ENCODE measurements around the gene VKORC1L1. TPM values are rescaled to one million over a fixed set of nuclear protein-coding genes. Genes with fewer than 3 reads are reported as not detected.

Gene VKORC1L1
- total and polyA plus RNA-seq, 4 donors, result 9.8 to 14.6 (median 11.7) TPM

DNA sequence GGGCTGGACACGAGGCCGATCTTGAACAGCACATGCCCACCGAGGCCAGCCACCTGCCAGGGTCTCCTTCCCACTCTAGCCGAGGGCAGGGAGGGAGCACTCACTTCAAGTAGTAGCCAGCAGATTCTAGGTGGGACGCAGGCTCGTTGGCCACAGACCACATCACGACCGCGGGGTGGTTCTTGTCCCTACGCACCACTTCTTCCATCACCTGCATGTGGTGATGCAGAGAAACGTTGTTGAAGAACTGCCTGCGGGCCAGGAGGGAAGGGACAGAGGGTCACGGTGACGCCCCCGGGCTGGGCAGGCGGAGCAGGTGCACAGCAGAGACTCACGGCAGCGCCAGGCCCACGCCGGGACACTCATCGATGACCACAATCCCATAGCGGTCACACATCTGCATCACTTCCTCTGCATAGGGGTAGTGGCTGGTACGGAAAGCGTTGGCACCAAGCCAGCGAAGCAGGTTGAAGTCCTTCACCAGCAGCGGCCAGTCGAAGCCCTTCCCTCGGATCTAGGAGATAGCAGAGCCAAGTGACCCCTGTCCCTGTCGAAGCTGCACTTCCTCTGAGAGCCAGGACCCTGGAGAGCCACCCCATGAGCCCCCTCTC, 101.4 kb downstream of the VKORC1L1 start:
- Histone ChIP-seq H3K36me3 (ENCODE audit: control insufficient read depth in 4 of 4, insufficient read depth in 3 of 4, low read depth in 1 of 4, low read length in 3 of 4) (peaks cover 12 to 70% (median 40%) of the 10 kb centered on the region in 4 donors), H3K4me3 (ENCODE audit: low read depth in 1 of 3, low read length in 3 of 3) (no peak overlapping the region), H3K9me3 (ENCODE audit: control insufficient read depth in 4 of 4, low read length in 3 of 4) (no peaks in the 10 kb centered on the region), H3K27ac (ENCODE audit: low read depth in 1 of 2, low read length in 2 of 2) (no peak overlapping the region), H3K4me1 (ENCODE audit: control insufficient read depth in 4 of 4, insufficient read depth in 4 of 4, low read length in 3 of 4) (peaks cover 0 to 4% (median 0%) of the 10 kb centered on the region in 4 donors), H3K27me3 (ENCODE audit: control insufficient read depth in 4 of 4, insufficient read depth in 4 of 4, low read length in 3 of 4) (no peaks in the 10 kb centered on the region), H3K9ac (ENCODE audit: low read depth in 1 of 2, low read length in 2 of 2) (no peak overlapping the region)
- TF ChIP-seq YY1 (IDR thresholded peaks at IDR 0.05), result no peak
- TF ChIP-seq, protein P1, sequence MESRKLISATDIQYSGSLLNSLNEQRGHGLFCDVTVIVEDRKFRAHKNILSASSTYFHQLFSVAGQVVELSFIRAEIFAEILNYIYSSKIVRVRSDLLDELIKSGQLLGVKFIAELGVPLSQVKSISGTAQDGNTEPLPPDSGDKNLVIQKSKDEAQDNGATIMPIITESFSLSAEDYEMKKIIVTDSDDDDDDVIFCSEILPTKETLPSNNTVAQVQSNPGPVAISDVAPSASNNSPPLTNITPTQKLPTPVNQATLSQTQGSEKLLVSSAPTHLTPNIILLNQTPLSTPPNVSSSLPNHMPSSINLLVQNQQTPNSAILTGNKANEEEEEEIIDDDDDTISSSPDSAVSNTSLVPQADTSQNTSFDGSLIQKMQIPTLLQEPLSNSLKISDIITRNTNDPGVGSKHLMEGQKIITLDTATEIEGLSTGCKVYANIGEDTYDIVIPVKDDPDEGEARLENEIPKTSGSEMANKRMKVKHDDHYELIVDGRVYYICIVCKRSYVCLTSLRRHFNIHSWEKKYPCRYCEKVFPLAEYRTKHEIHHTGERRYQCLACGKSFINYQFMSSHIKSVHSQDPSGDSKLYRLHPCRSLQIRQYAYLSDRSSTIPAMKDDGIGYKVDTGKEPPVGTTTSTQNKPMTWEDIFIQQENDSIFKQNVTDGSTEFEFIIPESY (IDR thresholded peaks at IDR 0.05), result no peak
- TF ChIP-seq HNF4A (conservative IDR thresholded peaks at IDR 0.05), result no peak
- TF ChIP-seq TAF1 (conservative IDR thresholded peaks at IDR 0.05), result no peak
- TF ChIP-seq RAD21 (IDR thresholded peaks at IDR 0.05), result no peak
- TF ChIP-seq GABPA (IDR thresholded peaks at IDR 0.05 in 1 of 2, conservative IDR thresholded peaks at IDR 0.05 in 1 of 2), result no peak
- TF ChIP-seq RXRA (IDR thresholded peaks at IDR 0.05), result no peak
- TF ChIP-seq NR2F2 (IDR thresholded peaks at IDR 0.05), result no peak
- TF ChIP-seq, protein P2, sequence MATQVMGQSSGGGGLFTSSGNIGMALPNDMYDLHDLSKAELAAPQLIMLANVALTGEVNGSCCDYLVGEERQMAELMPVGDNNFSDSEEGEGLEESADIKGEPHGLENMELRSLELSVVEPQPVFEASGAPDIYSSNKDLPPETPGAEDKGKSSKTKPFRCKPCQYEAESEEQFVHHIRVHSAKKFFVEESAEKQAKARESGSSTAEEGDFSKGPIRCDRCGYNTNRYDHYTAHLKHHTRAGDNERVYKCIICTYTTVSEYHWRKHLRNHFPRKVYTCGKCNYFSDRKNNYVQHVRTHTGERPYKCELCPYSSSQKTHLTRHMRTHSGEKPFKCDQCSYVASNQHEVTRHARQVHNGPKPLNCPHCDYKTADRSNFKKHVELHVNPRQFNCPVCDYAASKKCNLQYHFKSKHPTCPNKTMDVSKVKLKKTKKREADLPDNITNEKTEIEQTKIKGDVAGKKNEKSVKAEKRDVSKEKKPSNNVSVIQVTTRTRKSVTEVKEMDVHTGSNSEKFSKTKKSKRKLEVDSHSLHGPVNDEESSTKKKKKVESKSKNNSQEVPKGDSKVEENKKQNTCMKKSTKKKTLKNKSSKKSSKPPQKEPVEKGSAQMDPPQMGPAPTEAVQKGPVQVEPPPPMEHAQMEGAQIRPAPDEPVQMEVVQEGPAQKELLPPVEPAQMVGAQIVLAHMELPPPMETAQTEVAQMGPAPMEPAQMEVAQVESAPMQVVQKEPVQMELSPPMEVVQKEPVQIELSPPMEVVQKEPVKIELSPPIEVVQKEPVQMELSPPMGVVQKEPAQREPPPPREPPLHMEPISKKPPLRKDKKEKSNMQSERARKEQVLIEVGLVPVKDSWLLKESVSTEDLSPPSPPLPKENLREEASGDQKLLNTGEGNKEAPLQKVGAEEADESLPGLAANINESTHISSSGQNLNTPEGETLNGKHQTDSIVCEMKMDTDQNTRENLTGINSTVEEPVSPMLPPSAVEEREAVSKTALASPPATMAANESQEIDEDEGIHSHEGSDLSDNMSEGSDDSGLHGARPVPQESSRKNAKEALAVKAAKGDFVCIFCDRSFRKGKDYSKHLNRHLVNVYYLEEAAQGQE (IDR thresholded peaks at IDR 0.05), result no peak
- TF ChIP-seq, protein P3, sequence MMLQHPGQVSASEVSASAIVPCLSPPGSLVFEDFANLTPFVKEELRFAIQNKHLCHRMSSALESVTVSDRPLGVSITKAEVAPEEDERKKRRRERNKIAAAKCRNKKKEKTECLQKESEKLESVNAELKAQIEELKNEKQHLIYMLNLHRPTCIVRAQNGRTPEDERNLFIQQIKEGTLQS (IDR thresholded peaks at IDR 0.05), result no peak
- TF ChIP-seq SP1 (IDR thresholded peaks at IDR 0.05), result no peak
- no peak for TF ChIP-seq EGR1 (IDR thresholded peaks at IDR 0.05; ENCODE audit: low read depth in 2 of 2)
- TF ChIP-seq JUND (IDR thresholded peaks at IDR 0.05), result no peak
- TF ChIP-seq, protein P4, sequence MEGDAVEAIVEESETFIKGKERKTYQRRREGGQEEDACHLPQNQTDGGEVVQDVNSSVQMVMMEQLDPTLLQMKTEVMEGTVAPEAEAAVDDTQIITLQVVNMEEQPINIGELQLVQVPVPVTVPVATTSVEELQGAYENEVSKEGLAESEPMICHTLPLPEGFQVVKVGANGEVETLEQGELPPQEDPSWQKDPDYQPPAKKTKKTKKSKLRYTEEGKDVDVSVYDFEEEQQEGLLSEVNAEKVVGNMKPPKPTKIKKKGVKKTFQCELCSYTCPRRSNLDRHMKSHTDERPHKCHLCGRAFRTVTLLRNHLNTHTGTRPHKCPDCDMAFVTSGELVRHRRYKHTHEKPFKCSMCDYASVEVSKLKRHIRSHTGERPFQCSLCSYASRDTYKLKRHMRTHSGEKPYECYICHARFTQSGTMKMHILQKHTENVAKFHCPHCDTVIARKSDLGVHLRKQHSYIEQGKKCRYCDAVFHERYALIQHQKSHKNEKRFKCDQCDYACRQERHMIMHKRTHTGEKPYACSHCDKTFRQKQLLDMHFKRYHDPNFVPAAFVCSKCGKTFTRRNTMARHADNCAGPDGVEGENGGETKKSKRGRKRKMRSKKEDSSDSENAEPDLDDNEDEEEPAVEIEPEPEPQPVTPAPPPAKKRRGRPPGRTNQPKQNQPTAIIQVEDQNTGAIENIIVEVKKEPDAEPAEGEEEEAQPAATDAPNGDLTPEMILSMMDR (IDR thresholded peaks at IDR 0.05; ENCODE audit: low read depth, low read length, missing input control), result no peak
- DNase-seq (ENCODE audit: low spot score), result no peak
- 82% methylated on average over 29 of the region's 29 CpGs for WGBS

DNA sequence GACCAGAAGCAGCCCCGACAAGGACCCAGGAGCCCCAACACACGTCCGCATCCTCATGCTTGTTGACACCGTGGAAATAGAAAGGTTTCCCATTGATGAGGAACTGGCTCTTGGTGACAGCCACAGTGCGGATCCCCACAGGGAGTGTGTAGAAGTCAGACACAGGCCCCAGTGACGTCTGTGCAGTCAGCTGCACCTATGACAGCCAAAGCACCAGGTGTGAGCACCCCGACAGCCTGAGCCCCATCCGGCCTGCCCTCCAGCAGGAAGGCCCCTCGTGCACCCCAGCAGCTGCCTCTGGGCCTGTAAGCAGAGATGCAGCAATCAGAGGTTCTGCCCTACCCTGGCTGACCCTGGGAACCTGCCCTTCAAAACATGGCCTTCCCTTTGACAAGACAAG, 102.0 kb downstream of the VKORC1L1 start:
- no peak overlapping the region for H3K4me3 ChIP-seq (ENCODE audit: low read depth in 1 of 3, low read length in 3 of 3)
- H3K27ac ChIP-seq (ENCODE audit: low read depth in 1 of 2, low read length in 2 of 2), result no peak overlapping the region
- 96% methylated on average over 9 of the region's 9 CpGs for WGBS
- no peaks in the 10 kb centered on the region for H3K27me3 ChIP-seq (ENCODE audit: control insufficient read depth in 4 of 4, insufficient read depth in 4 of 4, low read length in 3 of 4)
- no peak for DNase-seq (ENCODE audit: low spot score)
- H3K36me3 ChIP-seq (ENCODE audit: control insufficient read depth in 4 of 4, insufficient read depth in 3 of 4, low read depth in 1 of 4, low read length in 3 of 4), result peaks cover 15 to 68% (median 39%) of the 10 kb centered on the region in 4 donors
- no peaks in the 10 kb centered on the region for H3K9me3 ChIP-seq (ENCODE audit: control insufficient read depth in 4 of 4, low read length in 3 of 4)
- no peak overlapping the region for H3K9ac ChIP-seq (ENCODE audit: low read depth in 1 of 2, low read length in 2 of 2)
- TF ChIP-seq RAD21 (IDR thresholded peaks at IDR 0.05) (no peak), FOXA2 (IDR thresholded peaks at IDR 0.05) (no peak), EGR1 (IDR thresholded peaks at IDR 0.05; ENCODE audit: low read depth in 2 of 2) (no peak), GABPA (IDR thresholded peaks at IDR 0.05 in 1 of 2, conservative IDR thresholded peaks at IDR 0.05 in 1 of 2) (no peak)
- TF ChIP-seq, protein P3 (IDR thresholded peaks at IDR 0.05), result no peak
- peaks cover 0 to 4% (median 1%) of the 10 kb centered on the region in 4 donors for H3K4me1 ChIP-seq (ENCODE audit: control insufficient read depth in 4 of 4, insufficient read depth in 4 of 4, low read length in 3 of 4)
